NK-92 treated with Interleukin-12 subunit alpha and Interleukin-12 subunit beta, amount 100 ng/mL, for 24 hours (cell line): ENCODE data around the gene EZR.

Experiments used
- DNase-seq: peaks from one replicate; lab custom pipeline; 2025; lab: John Stamatoyannopoulos, UW

EZR gene

DNA sequence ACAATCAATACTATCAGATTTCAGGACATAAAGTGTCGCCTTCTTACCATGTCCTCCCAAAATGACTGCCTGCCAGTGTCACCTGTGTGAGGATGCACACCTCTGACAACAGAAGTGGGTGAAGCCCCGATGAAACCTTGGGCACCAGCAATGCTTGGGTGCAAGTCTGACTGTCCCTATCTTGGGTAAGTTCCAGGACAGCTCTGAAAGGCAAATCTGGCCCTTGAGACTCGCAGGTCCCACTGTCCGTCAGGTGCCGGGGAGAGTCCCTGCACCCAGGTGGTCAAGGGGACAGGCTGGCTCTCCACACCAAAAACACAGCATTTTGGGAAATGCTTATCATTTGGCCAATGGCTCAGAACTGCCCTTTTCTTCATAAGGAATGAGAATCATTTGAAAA, 43.3 kb downstream of the EZR start:
- no peak for DNase-seq

DNA sequence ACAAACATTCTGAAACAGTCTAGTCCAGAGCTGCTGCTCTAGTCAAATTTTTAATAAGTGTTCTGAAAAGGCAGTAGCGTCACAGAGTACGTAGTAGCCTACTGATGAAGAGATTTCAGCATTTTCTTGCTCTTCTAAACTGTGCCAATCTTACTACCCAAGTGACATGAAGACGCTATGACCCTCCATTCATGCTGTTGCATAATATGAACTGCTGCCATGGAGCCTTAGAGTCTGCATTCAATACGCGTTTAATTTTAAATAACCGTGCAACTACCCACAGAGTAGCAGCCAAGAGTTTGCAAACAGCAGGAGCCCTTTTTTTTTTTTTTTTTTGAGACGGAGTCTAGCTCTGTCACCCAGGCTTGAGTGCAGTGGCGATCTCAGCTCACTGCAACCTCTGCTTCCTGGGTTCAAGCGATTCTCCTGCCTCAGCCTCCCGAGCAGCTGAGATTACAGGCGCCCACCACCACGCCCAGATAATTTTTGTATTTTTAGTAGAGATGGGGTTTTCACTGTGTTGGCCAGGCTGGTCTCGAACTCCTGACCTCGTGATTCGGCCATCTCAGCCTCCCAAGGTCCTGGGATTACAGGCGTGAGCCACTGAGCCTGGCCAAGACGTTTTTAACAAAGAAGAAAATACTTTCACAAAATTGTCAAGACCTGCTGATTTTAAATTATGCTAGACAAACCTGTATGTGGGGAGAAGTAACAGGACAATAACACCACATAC, 44.3 kb downstream of the EZR start:
- no peak for DNase-seq

DNA sequence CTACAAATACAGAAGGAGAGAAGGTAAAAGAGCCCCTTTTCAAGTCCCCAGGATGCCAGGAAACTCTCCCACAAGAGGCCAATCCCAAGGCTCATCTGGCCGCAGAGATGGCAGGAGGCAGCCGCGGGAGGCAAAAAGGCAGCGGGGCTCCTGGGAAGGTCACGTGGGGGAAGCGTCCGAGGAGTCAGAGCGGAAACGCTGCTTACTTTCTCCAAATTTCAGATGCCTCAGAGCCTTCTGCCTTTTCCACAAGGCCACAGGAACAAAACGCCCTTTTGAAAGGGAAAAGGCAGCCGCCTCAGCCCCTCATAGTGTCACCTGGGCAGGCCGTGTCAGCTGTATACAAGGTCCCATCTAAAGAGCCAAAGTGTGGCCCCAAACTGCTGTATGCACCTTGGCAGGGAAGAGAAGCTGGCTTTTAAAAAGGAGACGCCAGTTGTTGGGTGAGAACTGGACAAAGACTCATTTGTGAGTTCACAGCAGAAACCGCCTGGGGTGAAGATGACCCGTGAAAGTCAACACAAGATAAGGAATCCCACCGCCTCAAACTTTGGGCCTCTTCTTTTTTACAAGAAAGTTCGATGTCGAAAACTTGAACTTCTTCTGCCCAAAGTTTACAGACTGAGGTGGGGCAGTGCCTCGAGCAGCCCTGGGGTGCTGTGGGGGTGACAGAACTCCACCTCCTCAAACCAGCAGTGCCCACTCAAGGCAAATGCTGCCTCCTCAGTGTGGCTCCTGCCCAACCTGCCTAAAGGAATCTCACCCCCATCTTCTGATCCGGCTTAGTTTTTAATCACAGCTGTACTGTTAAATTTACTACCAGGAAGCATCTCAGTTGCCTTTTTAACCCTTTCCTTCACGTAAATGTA, 45.4 kb downstream of the EZR start:
- no peak for DNase-seq

DNA sequence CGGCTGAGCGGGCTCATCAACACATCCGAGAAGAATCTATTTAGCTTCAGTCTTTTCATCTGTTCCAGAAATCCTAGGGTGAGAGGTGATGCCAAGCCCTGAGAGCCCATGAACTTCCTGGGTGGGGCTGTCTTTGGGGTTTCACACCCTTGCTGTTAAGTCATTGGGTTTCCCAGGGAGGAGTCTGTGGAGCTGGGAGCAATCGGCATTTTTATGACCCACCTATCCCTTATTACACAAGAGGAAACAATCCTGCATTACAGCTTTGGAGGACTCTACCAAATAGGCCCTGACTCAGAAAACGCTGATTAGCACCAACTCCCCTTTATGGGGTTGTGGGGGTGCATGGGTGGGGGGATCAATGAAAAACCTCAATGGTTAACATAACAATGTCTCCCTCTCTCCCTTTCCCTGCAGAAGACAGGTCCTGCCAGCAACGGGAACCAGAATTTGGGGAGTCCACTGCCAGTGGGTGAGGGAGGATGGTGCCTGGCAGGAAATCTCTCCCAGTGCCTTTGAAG, 46.3 kb downstream of the EZR start:
- no peak for DNase-seq

DNA sequence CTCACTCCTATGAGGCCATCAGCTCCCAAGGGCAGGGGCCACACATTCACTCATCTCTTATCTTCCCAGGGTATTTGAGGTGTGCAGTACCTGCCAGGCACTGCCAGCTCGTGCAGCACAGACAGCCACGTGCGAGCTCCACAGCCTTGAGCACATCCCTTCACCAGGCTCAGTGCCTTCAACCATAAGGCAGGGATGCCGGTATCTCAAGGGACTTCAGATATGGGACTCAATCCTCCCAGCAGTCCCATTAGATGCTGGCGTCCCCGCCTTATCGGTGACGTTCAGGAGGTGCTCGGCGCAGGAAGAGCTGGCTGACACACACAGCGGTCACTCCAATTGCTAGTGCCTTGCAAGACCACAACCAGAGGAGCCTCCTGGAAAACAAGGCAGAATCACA, 47.0 kb downstream of the EZR start:
- no peak for DNase-seq

DNA sequence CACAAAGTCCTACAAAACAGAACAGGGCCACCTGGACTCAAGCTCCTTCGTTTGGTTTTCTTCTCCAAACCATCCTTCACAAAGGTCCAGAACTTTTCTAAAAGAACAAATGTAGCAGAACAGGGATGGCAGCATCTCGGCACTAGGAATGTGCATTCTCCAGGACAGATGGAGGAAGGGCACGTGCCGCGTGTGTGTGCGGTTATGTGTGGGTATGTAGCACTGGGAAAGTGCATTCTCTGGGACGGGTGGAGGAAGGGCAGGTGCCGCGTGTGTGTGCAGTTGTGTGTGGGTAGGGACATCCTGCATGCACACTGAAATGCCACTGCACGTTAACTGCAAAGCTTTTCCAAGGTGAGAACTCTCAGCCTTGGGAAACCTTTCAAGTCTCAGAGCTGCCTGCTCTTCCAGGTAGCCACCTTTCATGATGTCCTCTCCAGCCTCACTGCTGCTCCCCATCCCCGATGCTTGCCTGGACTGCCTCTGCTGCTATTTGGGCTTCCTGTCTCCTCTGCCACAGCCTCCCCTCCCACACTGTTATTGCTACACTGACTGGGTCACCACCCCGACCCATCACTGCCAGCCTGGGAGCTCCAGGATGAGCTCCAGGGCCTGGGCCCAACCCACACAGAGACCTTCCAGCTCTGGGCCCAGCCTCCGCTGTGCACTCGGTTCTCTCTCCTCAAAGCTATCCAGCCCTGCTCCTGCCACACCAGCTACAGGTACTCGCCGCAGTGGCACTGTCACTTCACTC, 47.6 kb downstream of the EZR start:
- no peak for DNase-seq

DNA sequence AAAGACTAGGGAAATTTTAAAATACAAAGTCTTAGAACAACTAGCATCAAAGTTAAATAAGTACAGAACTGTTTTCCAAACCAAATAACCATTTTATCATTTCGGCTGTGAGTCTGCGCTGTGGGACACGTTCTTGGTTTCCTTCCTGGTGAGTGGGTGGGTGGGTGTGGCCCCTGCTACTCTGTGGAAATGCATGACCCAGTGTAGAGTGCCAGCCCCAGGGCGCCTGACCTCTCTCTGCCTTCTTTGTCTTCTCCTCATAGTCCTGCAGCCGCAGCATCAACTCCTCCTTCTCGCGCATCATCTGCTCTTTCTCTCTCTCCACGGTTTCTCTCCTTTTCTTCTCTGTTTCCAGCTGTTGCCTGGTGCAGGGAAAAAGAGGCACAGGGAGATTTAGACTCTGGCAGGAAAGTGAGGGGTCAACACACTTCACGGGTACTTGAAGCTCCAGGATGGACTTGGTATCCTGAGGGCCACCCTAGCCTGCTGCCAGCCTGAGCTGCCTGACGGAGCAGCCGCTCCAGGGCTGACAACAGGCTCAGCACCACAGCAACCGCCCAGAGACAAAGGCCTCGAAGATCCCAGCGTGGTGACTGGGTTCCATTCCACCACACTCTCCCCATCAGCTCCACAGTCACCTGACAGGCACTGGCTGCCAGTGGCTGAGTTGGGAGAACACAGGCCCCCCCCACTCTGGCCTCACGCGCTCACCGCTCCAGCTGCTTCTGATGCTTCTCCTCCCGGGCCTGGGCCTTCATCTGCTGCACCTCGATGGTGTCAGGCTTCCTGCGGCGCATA, 48.4 kb downstream of the EZR start:
- no peak for DNase-seq

DNA sequence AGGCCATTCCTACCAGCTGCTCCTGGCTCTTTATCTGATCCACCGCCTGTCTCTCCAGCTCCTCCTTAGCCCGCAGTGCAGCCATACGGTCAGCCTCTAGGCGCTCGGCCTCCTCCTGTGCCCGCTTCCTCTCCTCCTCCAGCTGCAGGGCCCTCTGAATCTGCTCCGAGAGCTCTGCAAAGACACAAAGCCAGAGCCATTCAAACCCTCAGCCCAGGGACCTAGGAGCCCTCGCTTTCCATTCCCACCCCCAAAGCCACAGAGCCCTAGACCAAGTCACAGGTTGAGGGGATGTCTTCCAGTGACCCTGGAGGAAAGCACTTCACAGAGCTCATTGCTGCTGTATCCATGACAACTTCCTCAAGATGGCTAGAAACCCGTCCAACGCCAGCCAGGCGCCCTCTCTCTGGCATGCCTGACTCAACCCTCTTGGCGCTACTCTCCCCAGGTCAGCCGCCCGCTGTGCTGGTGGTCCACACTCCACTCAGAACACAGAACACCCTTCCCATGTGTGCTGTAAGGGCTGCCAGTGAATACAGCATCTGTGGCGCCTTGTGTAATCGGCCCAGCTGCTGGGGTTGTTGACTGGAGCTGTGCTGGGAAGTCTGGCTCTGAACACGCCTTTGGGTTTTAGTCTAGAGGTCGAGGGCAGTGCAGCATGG, 49.3 kb downstream of the EZR start:
- no peak for DNase-seq

DNA sequence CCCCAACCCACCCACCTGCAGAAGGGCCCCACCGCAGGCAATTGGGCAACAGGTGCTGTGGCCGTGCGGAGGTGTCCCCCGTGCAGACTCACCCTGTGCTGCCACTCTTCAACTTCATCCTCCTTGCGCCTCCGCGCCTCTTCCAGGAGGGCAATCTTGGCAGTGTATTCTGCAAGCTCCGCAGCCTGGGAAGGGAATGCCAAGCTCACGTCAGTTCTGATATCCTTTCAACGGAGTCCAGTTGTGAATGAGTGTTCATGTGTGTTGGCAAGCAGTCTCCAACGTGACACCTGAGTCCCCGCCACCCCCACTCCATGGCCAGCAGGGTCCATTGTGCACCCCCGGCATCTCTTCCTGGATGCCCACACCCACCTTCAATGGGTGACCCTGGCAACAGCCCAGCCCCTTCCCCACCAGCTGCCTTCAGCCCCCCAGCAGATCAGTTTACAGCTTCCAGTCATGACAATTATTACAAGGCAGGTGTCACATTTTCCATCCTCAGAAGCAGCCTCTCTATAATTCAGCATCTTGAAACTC, 49.9 kb downstream of the EZR start:
- DNase-seq, result no peak

DNA sequence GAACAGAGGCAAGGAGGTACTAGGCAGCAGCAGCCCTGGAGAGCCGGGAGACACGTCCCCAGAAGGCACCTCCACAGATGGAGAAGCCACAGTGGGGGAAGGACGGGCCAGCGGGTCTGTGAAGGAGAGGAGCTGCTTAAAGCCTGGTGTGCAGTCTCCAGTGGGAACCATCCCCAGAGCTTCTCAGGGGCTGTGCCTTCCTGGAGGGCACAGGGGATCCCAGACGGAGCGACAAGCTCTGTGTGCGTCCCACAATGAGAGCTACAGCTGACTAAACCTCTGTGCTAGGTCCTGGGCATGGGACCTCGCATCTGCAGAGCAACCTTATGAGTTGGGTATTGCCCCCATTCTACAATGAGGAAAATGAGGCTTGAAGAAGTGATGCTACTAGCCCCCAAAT, 50.7 kb downstream of the EZR start:
- DNase-seq, result no peak

DNA sequence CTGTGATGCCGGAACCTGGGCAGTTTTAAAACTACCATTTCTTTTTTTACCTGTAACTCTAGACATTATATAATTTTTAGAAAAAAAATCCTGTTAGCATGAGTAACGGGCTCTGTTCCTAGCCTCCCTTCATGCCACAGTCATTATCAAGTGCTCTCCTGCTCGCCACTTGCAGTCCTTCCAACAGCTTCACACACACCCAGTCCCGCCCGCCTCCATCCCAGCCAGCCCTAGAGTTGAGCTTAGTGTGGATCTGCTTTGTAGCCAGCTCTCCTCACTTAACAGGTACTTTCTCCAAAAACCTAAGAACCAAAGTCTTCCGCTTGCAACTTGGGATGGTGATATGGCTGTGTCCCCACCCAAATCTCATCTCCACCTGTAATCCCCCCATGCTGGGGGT, 51.5 kb downstream of the EZR start:
- no peak for DNase-seq

DNA sequence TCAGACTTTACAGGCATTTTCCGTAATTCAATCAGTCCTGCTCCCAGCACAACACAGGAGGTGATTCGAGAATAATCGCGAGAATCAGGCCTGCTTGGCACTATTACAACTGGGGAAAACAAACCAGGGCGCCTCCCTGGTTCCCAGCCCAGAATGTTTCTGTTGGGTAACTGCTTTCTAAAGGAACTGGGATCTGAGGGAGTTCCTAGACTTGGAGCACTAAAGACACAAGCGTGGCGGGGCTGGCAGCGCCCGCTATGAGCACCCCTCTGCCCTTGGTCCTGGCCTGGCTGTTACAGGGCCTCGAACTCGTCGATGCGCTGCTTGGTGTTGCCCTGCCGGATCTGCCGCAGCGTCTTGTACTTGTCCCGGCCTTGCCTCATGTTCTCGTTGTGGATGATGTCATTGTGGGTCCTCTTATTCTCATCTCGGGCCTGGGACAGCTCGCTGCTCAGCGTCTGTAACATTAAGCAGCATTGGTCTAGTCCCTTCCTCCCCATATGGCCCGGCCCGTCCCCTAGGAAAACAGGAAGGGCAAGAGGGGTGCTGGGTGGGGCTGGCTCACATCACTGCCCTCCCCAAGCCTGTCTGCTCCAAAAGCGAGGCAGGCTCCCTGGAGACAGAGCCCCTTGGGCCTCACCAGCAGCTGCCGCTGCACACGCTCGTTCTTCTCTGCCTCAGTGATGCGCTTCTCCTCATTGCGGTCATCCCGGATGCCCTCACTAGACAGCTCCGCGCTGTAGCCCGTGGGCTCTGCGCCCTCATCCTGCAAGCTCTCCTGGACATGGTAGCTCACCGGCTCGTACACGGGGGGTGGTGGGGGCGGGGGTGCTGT, 52.3 kb downstream of the EZR start:
- no peak for DNase-seq

DNA sequence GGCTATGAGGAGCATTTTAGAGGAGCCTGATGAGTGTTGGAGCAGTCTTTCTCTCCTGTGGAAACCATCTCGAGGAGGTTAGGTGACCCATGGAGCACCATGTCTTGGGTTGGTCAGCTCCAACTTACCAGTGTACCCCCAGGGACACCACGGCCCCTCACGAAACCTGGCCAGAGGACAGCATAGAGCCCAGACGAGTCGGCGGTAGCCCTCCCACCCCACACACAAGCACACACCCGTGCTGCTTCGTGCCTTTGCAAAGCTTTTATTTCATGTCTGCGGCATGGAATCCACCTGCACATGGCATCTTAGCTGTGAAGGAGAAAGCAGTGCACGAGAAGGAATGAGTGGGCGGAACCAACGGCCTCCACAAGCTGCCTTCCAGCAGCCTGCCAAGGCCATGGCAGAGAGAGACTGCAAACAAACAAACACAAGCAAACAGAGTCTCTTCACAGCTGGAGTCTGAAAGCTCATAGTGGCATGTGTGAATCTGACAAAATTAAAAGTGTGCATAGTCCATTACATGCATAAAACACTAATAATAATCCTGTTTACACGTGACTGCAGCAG, 53.6 kb downstream of the EZR start:
- DNase-seq, result no peak

DNA sequence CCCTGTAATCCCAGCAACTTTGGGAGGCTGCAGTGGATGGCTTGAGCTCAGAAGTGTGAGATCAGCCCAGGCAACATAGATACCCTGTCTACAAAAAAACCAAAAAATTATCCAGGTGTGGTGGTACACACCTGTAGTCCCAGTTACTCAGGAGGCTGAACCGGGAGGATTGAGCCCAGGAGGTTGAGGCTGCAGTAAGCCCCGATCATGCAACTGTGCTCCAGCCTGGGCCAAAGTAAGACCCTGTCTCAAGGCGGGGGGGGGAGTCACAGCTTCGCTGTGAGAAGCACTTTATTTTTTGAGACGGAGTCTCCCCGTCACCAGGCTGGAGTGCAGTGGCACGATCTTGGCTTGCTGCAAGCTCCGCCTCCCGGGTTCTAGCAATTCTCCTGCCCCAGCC, 54.2 kb downstream of the EZR start:
- DNase-seq, result no peak

DNA sequence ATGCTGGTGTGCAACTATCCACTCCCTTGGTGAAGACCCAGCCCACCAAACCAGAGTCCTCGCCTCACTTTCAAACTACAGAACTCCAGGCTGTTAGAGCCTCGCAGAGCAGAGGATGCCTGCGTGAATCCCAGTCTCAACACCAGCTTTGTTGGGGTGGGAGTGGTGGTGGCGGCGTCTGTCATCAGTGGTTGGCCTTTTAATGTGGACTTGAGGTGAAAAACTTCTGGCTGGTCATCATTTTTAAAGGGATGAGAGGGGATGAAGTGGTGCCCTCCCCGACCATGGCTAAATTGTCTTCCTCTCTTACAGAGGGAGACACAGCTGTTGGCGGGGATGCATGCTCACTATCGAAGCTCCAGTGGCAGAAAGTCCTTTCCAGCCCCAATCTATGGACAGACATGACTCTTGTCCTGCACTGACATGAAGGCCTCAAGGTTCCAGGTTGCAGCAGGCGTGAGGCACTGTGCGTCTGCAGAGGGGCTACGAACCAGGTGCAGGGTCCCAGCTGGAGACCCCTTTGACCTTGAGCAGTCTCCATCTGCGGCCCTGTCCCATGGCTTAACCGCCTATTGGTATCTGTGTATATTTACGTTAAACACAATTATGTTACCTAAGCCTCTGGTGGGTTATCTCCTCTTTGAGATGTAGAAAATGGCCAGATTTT, 54.9 kb downstream of the EZR start:
- no peak for DNase-seq

DNA sequence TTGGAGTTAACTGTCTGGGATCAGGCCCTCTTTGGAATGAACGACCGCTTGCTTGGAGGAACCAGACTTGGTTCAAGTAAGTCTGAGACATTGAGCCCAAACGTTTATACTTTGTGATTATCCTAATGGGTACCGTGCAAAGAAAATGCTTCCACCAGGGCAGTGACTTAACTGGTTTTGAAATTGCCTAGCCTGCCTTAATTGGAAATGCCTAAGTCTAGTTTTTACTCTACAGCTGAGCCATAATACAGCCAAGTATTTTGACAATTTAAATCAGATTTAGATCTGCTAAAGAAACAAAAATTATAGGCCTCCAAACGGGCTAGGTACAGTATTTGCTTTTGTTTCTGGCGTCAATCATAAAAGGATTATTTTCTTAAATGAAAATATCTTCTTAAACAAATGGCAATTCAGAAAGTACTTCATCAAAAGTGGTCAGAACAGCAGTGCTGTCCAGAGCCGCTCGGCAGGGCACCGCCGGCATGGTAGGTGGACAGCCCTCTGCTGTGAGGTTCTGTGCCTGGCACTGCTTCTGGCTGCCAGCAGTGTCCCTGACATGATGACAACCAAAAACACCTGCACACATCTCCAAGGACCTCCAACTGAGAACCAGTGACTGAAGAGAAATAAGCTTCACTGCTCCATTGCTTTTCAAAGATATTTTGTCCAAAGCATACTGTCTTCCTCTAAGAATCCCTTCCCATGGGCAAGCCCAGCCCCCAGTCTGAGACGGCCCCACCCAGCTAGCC, 55.6 kb downstream of the EZR start:
- no peak for DNase-seq

DNA sequence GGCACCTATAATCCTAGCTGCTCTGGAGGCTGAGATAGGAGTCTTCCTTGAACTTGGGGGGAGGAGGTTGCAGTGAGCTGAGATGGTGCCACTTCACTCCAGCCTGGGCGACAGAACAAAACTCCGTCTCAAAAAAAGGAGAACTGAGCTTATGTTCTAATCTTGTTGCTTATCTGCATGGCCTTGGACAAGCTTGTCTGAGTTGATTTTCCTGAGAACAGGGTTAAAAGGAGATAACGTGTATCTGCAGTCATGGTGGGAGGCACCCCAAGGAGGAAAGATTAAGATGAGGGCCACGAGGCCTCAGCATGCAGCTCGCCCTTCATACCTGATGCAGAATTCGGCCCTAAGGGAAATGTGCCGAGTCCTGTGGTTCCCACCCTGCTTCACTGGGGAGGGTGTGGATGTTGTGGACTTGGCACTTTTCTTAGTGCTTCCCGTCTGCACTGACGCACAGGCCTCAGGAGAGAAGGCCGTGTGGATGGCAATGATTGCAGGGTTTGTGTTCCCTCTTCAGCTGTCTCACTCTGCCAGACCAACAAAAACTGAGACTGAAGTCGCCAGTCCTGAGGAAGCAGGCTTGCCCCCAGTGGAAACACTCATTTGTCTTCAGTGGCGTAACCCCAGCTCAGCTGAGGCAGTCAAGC, 56.3 kb downstream of the EZR start:
- DNase-seq, result no peak

DNA sequence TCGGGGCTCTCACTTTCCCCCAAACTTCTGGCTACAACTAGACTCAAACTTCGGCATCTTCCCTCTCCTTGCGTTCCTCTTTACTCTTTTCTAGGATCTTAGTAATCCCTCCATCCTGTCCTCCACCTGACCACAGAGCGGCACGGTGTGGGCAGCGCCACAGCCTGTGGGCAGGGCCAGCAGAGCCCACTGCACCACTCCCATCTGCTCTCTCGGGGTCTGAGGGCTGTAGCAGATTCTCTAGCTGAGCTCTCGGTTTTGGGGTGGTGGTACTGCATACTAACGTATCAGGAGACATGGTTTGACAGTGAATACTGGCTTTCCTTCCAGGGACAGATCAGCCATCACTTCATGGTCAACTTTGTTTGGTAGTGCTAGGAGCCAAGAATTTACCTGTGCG, 57.4 kb downstream of the EZR start:
- DNase-seq, result no peak
